Muscle of leg (tissue), 11 donors: ENCODE data around the gene TRAPPC12. TPM values are rescaled to one million over a fixed set of nuclear protein-coding genes. Genes with fewer than 3 reads are reported as not detected.

Source experiments
- DNase-seq: peaks from one replicate; pipeline ENCODE4 v3.0.0; 2013
- H3K27ac ChIP-seq: one replicate; pipeline ENCODE4 v1.5.1; 2013; ENCODE audit warnings: mild to moderate bottlenecking, low read length, control low read depth
- H3K27me3 ChIP-seq: one replicate; pipeline ENCODE4 v1.6.1; 2013; ENCODE audit warnings: low read length; ENCODE audit not compliant: control insufficient read depth, insufficient read depth
- H3K36me3 ChIP-seq: one replicate; pipeline ENCODE4 v1.6.1; 2013; ENCODE audit warnings: low read length; ENCODE audit not compliant: control insufficient read depth, insufficient read depth
- H3K4me1 ChIP-seq: one replicate; pipeline ENCODE4 v1.6.1; 2013; ENCODE audit warnings: low read length; ENCODE audit not compliant: control insufficient read depth, insufficient read depth
- H3K4me3 ChIP-seq: one replicate; pipeline ENCODE4 v1.5.1; 2013; ENCODE audit warnings: low read length, control low read depth
- H3K9me3 ChIP-seq: replicated peaks from 2 replicates; pipeline ENCODE4 v1.6.1; 2013; ENCODE audit warnings: low read depth, low read length; ENCODE audit not compliant: control insufficient read depth
- WGBS: methylation state at CpG from one replicate; pipeline ENCODE4 v1.1.5; 2013; ENCODE audit warnings: missing lambda C conversion rate; ENCODE audit not compliant: insufficient coverage; 5-methylcytosine and 5-hydroxymethylcytosine counted together
- polyA plus RNA-seq, 8 donors: library from polyadenylated mRNA; unstranded; fragments of 120-200 nt; gene quantifications; one replicate each; pipeline versions ENCODE4 v1.2.1 to v1.2.3, GENCODE V29; 2013; ENCODE audit warnings: inconsistent platforms in 1 of 8, low replicate concordance in 1 of 8; ENCODE audit not compliant: insufficient read length in 8 of 8, insufficient read depth in 1 of 8
- total RNA-seq: library from RNA; stranded (reverse); fragments of 120-200 nt; gene quantifications from one replicate; pipeline ENCODE4 v1.2.4, GENCODE V29; 2013

The TRAPPC12 gene
- total and polyA plus RNA-seq, 9 donors: 55.5 to 83.7 (median 66.0) TPM

DNA sequence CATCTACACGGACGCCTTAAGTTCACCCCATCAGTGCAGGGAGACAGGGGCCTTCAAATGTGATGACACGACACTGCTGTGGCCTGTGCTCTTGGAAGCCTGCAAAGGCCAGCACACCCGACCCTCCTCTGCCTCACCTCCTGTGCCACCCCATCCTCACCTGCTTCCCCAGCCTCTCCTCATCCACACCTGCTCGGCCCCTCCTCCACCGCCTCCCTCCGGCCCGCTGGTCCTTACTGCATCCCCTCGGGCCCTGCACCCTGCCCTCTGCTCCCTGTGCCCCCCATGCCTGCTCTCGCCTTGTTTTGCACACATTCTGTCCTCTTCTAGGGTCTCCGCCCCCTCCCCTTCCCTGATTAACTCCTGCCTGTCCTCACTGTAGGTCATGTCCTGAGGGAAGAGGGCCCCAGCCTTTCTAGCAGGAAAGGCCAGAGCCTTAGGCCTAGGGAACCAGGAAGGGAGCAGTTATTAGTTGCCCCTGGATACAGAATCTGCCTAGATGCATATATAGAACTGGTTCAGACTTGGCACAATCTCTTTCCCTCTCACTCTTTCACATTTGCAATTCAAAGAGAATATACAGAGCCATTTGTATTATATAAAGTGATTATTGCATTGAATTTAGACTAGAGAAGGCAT is 39.4 kb downstream of the TRAPPC12 start:
- no peak overlapping the region for H3K4me3 ChIP-seq
- H3K27me3 ChIP-seq: no peaks in the 10 kb centered on the region
- 86% methylated on average over 10 of the region's 11 CpGs for WGBS
- peaks cover 50% of the 10 kb centered on the region for H3K36me3 ChIP-seq
- no peak overlapping the region for H3K27ac ChIP-seq
- no peaks in the 10 kb centered on the region for H3K9me3 ChIP-seq
- peaks cover 6% of the 10 kb centered on the region for H3K4me1 ChIP-seq
- DNase-seq: no peak

DNA sequence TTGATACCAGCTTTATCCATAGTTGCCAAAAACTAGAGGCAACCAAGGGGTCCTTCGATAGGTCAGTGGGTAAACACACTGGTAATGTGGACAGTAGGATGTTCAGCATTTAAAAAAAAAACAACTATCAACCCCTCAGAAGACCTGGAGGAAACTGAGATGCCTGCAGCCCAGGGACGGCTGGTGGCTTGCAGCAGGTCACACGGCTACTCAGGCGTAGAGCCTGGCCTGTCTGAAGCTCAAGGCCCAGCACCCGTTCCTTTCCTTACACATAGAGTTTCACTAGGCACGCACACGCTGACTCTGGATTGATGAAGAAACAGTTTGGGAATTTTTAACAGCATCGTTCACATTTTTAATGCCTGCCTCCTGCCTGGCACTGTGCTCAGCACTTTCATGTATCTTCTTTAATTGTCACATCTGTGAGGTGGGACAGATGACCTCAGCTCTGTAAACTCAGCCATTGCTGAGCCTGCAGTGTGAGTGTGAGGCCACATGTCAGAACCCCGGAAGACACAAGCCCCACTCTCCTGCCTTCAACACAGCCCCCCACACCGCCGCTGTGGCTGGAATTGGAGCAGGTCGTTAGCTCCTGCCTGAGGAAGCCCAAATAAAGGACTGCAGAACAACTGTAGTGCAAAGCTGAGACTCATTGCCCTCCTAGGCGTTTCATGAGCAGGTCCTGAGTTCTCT is 40.7 kb downstream of the TRAPPC12 start:
- no peak for DNase-seq
- no peaks in the 10 kb centered on the region for H3K27me3 ChIP-seq
- H3K27ac ChIP-seq: no peak overlapping the region
- no peak overlapping the region for H3K4me3 ChIP-seq
- H3K36me3 ChIP-seq: peaks cover 53% of the 10 kb centered on the region
- H3K4me1 ChIP-seq: peaks cover 6% of the 10 kb centered on the region
- 80% methylated on average over 9 of the region's 13 CpGs for WGBS
- no peaks in the 10 kb centered on the region for H3K9me3 ChIP-seq

DNA sequence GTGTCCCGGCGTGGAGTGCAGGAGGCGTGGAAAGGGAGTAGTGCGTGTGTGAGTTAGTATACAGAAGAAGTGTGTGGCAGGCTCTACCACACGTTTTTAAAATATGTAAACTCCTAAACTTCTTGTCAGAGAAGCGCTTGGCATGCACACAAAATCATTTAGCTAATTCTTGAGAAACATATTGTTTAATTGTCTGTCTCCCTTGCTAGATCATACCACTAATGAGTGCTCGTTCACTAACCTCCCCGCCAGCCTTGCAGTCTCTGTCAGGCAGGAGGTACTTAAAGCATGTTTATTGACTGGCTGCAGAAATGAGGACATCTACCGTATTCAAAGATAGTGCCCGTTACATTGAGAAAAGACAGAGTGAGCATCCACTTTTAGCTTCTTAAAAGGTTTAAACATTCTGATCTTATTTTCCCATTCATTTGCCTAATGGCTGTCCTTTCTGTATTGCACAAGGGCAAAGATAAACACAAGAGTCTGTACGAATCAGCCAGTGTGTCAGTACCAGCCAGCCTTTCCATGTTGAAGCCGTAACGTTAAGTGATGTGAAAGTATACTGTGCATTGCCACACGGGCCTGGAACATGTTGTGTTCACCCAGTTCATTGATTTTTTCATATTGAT is 41.4 kb downstream of the TRAPPC12 start:
- Histone ChIP-seq H3K9me3 (no peaks in the 10 kb centered on the region), H3K36me3 (peaks cover 55% of the 10 kb centered on the region), H3K27ac (no peak overlapping the region), H3K4me1 (peaks cover 6% of the 10 kb centered on the region), H3K27me3 (no peaks in the 10 kb centered on the region), H3K4me3 (no peak overlapping the region)
- WGBS: 100% methylated on average over 3 of the region's 14 CpGs
- no peak for DNase-seq

DNA sequence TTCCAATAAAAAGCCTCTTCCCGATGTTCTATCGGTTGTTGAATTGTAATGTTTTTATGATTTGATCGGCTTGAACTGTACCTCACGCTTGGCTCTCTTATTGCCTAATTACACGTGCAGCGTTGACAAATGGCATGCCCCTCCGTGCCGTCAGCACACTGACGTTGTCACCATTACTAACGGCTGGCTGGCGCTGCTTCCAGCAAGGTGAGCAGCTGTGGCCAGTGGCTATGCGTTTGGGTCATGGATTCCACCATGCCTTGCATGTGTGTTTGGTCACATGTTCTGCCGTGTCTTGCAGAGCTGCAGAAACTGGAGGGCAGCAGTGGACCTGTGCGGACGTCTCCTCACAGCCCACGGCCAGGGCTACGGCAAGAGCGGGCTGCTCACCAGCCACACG is 42.1 kb downstream of the TRAPPC12 start:
- DNase-seq: no peak
- 97% methylated on average over 15 of the region's 19 CpGs for WGBS

DNA sequence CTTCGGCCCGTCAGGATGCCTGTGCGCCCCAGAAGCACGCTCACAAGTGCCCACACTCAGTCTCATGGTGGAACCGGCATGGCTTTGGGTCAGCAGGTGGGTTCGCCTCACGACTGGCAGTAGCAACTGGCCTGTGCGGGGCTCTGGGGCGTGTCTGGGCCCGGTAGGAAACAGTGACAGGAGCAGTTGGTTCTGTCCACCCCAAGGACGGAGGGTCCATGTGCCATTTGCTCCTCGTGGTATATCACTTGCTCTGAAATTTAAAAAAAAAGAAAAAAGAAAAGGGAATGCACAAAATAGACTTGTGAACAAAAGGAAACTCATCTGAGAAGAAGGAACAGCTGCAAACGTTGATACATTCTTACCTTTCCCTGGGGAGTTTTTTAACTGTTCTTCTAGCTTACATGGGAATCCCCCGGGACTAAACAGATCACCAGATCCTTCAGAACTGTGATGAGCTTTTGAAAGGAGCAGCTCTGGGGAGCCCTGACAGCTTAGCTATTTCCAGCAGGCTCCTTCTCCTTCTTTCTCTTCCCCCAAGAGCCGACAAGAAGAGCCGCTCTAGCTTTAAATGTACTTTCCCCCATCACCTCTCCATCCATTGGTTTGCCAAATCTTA is 42.8 kb downstream of the TRAPPC12 start:
- 85% methylated on average over 12 of the region's 16 CpGs for whole genome bisulfite sequencing
- H3K36me3 ChIP-seq: peaks cover 63% of the 10 kb centered on the region

More for the DNA sequence above, 42.1 kb downstream of the TRAPPC12 start:
- no peak overlapping the region for H3K4me3 ChIP-seq
- H3K4me1 ChIP-seq: peaks cover 6% of the 10 kb centered on the region
- no peaks in the 10 kb centered on the region for H3K9me3 ChIP-seq
- no peaks in the 10 kb centered on the region for H3K27me3 ChIP-seq
- H3K27ac ChIP-seq: no peak overlapping the region
- H3K36me3 ChIP-seq: peaks cover 60% of the 10 kb centered on the region

DNA sequence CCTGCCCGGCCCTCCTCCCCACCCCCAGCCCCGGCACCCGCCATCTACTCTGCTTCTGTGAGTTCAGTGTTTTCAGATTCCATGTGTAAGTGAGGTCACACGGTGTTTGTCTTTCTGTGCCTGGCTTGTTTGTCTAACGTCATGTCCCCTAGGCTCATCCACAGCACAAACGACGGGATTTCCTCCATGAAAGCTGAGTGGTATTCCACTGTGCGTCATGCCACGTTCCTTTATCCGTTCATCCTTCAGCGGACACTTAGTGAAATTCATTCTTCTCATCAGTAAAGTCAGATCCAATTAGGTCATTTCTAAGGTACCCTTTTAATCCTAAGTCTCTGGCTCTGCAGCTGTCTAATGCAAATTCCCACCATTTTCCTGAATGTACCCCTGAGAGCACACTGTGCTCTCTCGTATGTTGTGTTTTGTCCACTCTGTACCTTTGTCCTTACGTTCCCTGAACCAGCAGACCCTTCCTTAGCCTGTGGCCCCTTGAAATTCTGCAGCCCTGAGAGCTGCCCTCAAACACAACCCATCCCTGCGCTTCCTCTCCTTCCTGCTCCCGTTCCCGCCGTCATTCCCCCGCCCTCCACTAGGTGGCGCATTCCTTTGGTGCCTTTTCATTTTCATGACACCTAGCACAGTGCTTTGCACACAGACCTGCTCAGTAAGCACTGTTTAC is 44.1 kb downstream of the TRAPPC12 start:
- Histone ChIP-seq H3K9me3 (no peaks in the 10 kb centered on the region), H3K27ac (no peak overlapping the region), H3K27me3 (no peaks in the 10 kb centered on the region), H3K4me3 (no peak overlapping the region), H3K4me1 (peaks cover 6% of the 10 kb centered on the region), H3K36me3 (peaks cover 60% of the 10 kb centered on the region)
- 58% methylated on average over 16 of the region's 19 CpGs for WGBS
- peak; percentile 37 for DNase-seq

More for the DNA sequence above, 42.8 kb downstream of the TRAPPC12 start:
- no peak overlapping the region for H3K27ac ChIP-seq
- H3K4me3 ChIP-seq: no peak overlapping the region
- H3K4me1 ChIP-seq: peaks cover 6% of the 10 kb centered on the region
- no peaks in the 10 kb centered on the region for H3K9me3 ChIP-seq
- no peak for DNase-seq
- no peaks in the 10 kb centered on the region for H3K27me3 ChIP-seq

DNA sequence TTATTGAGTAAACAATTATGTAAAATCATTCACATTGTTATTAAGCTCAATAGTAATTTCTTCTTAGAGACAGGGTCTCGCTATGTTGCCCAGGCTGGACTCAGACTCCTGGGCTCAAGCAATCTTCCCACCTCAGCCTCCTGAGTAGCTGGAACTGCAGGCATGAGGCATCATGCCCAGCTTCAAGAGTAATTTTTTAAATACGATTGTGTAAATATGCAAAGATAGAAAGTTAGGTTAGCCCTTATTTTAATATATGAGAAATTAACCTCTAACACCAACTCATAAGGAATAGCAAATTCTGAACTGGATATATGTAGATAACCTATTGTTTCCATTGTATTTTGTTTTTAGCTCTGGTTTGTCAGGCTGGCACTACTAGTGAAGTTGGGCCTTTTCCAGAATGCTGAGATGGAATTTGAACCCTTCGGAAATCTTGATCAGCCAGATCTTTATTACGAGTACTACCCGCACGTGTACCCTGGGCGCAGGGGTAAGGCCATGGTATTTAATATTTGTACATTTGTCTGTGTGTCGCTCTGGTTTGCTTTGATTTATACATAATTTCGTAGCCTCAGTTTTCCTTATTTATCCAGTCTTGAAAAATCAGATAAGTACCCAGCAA is 44.8 kb downstream of the TRAPPC12 start:
- no peak overlapping the region for H3K4me3 ChIP-seq
- no peaks in the 10 kb centered on the region for H3K9me3 ChIP-seq
- 100% methylated on average over 2 of the region's 9 CpGs for WGBS
- H3K4me1 ChIP-seq: peaks cover 6% of the 10 kb centered on the region
- peaks cover 66% of the 10 kb centered on the region for H3K36me3 ChIP-seq
- no peaks in the 10 kb centered on the region for H3K27me3 ChIP-seq
- no peak for DNase-seq
- no peak overlapping the region for H3K27ac ChIP-seq

DNA sequence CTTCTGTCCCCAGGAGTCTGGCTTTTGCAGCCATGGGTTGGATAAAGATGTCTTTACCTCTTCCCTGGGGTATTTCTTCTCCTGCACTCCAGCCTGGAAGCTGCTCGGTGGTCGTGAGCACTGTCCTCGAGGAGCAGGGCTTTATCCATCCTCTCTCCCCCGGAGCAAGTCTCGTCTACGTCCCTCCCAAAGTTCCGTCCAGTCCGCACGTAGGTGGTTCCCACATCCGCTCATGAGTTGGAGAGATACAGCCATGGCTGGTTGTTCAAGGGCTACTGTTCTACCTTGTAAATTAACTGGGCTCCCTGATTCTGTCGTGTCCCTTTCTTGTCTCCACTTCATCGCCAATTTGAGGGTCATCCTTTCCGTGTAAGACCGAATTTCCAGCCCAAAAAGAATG is 47.1 kb downstream of the TRAPPC12 start:
- no peak overlapping the region for H3K27ac ChIP-seq
- peaks cover 6% of the 10 kb centered on the region for H3K4me1 ChIP-seq
- H3K9me3 ChIP-seq: no peaks in the 10 kb centered on the region
- WGBS: 89% methylated on average over 12 of the region's 14 CpGs
- no peak overlapping the region for H3K4me3 ChIP-seq
- H3K27me3 ChIP-seq: no peaks in the 10 kb centered on the region
- H3K36me3 ChIP-seq: peaks cover 59% of the 10 kb centered on the region
- DNase-seq: no peak

DNA sequence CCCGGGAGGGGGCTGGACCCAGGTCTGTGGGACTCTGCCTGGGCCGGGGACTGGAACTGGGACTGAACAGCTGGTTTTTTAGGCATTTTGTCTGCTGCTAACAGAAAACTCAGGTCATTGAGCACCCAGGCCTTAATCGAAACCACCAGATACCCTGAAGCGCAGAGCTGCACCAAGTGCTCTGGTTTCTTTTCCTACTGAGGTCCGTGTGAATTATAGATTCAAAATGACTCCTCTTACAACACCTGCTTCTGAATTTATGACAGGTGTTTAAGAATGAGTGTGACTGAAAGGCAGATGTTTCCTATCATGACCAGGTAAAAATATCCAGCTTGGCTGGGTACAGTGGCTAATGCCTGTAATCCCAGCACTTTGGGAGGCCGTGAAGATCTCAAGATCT is 47.8 kb downstream of the TRAPPC12 start:
- H3K4me1 ChIP-seq: peaks cover 4% of the 10 kb centered on the region
- H3K27ac ChIP-seq: no peak overlapping the region
- H3K36me3 ChIP-seq: peaks cover 56% of the 10 kb centered on the region
- DNase-seq: no peak
- 62% methylated on average over 3 of the region's 6 CpGs for WGBS
- H3K9me3 ChIP-seq: no peaks in the 10 kb centered on the region
- H3K4me3 ChIP-seq: no peak overlapping the region
- H3K27me3 ChIP-seq: no peaks in the 10 kb centered on the region
